Fibroblast of skin of abdomen (primary cell): ENCODE data around the gene TMEFF2.

ENCODE experiments used
- DNase-seq: peaks from one replicate; pipeline ENCODE4 v3.0.0-alpha.2; 2013

Gene TMEFF2

DNA sequence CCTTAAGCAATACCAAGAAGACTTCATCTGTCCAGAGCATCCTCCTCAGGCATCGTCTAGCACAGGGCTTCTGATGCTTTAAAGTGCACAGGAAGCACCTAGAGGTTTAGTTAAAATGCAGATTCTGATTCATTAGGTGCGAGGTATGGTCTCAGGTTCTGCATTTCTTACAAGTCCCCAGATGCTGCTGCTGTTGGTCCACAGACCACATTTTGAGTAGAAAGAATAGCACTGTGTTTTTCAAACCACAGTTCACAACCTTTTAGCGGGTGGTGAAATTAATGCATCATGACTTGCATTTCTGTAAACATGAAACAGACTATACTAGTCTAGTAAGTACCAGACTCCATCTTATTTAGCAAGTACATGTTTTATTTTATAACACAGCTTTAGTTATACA is 134.6 kb downstream of the TMEFF2 start:
- no peak for DNase-seq

DNA sequence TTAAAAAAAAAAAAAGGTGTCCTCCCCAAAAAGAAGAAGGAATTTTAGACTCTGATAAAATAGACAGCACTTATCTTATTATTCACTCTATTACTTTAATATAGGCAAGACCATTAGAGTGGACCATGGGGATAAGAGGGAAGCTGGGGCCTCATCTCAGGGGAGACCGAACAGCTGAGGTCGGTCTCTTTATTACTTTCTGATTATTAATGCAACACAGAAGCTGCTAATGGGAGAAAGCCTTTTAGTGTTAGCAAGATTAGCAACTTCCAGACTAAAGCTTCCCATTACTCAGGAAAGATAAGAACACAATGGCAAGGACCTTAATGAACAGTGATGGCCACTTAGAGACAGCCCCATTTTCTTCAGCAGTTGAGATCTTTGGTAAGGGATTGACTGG is 135.5 kb downstream of the TMEFF2 start:
- no peak for DNase-seq

DNA sequence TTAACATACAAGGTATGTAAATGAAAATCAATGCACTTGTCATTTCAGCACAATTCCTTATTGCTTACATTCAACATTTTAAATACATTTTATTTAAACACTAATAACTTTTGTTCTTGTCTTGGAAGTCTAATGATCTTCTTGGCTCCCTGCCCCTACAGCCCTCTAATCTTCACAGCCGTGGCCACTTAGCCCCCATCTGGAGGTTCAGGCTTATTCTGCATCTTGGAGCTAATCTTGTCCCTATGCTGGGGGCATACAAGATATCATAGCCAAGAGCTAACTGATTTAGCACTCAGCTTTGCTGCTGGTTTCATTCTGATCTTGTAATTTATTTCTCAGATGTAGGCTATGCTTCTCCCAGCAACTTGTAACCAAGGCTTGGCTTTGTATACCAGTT is 140.8 kb downstream of the TMEFF2 start:
- DNase-seq = no peak

DNA sequence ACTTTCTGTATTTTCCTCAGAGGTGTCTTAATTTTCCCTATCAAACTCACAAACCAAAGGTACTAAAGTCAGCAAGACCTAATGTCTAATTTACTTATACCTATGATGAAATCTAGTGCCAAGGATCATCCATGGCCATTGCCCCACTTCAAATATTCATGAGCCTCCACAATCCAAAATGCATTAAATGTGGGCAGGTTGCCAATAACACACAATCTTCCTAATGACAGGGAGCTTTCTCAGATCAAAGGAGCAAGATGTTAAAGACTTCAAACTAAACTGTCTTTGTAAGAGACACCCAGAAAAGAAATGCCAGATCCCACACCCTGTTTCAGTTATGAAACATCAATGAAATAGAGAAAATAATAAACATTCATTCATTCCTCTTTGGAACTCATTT is 143.2 kb downstream of the TMEFF2 start:
- no peak for DNase-seq

DNA sequence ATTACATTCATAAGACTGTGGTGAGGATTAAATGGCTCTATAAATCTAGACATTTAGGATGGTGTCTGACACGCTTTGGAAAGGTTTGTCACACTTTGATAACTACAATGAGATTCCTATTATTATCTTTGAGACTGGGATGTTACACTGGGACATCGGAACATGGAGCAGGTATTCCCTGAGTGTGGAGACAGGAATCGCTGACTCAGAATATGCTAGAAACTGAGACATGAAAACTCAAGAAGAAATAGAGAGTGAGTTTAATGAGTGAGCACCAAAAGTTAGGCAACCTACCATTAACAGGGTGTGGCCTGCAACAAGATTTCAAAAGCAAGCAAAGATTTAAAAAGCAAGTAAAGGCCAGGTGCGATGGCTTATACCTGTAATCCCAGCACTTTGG is 145.4 kb downstream of the TMEFF2 start:
- DNase-seq = no peak

DNA sequence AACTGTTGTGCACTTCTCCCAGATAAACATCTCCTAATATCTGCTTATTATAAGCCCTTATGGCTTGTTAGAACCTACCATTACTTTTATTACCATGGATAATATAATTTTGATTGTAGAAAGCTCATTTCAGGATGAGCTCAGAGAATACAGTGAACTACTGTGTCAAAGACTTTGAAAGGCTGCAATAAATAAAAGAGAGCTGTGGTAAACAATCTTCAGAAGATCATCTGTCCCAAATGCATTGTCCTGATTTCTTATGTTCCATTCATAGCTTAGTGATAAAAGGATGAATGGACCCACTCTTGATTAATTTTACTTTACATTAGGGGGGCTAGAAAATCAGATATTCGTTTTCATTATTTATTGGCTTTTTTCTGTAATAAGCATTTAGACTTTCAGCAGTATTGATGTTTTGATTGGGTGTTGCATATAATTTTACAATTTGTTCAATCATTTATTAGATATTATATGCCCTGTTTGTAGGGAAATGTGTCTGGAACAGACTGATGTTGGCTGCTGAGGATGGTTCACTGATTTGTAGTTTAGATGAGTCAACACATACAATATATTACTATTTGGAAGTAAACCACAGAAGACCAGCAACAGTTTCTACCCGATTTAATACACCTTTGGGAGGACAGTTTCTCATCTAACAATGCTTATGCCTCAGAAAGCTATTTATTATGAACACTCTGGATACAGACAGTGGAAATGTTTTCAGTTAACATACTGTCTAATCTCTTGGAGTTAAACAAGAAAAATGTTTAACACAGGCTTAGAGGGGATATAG is 147.2 kb downstream of the TMEFF2 start:
- no peak for DNase-seq

DNA sequence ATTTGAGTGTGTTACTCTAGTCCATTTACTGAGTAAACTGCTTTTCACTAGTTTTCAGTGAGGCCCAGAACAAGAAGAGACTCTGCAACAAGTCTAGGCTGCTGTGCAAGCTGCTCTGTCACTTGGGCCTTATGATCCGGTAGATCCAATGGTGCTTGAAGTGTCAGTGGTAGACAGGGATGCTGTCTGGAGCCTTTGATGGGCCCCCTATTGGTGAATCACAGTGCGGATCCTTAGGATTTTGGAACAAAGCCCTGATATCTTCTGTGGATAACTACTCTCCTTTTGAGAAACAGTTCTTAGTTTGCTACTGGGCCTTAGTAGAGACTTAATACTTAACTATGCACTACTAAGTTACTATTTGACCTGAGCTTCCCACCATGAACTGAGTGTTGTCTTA is 150.2 kb downstream of the TMEFF2 start:
- DNase-seq = no peak

DNA sequence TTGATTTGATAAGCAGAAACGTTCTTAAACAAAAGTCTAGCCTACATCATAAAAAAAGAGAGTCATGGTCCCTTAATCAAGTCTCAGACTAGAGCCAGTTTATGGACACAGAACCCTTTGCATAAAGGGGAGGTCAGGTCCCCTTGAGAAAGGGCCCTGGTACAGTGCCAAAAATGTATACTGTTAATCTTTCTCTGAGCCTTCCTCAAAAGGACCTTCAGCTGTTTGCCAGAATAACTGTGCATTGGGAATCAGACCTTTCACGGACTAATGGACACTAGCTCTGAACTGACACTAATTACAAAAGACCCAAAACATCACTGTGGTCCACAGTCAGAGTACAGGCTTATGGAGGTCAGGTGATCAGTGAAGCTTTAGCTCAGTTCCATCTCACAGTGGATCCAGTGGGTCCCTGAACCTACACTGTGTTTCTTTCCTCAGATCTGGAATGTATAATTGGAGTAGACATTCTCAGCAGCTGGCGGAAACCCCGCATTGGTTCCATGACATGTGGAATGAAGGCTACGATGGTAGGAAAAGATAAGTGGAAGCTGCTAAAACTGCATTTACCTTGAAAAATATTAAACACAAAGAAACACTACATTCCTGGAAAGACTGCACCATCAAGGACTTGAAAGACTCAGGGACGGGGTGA is 151.4 kb downstream of the TMEFF2 start:
- DNase-seq = no peak

DNA sequence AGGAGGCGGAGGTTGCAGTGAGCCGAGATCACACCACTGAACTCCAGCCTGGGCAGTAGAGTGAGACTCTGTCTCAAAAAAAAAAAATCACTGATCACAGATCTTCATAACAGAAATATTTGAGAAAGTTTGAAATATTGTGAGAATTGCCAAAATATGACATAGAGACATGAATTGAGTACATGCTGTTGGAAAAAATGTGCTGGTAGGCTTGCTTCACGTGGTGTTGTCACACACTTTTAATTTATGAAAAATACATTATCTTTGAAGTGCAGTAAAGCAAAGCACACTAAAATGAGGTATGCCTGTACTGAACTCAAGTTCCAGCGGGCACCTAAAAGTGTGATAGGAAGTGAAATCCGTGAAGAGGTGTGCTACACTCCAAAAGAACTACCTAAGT is 152.6 kb downstream of the TMEFF2 start:
- DNase-seq = no peak

DNA sequence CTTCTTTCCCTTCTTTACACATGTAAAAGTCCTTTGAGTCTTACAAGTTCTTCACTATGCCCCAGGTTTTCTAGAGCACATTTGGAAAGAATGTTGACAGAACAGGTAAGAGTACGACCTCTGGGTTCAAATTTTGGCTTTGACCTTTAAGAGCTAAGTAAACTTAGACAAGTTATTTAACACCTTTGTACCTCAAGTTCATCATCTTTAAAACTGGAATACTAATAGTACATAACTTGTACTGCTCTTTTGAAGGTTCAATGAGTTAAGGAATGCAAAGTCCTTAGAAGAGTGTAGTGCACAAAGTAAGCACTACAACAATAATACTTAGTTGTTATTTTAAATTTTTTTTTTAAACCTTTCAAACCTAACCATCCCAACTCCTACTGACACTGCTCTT is 156.6 kb downstream of the TMEFF2 start:
- no peak for DNase-seq

DNA sequence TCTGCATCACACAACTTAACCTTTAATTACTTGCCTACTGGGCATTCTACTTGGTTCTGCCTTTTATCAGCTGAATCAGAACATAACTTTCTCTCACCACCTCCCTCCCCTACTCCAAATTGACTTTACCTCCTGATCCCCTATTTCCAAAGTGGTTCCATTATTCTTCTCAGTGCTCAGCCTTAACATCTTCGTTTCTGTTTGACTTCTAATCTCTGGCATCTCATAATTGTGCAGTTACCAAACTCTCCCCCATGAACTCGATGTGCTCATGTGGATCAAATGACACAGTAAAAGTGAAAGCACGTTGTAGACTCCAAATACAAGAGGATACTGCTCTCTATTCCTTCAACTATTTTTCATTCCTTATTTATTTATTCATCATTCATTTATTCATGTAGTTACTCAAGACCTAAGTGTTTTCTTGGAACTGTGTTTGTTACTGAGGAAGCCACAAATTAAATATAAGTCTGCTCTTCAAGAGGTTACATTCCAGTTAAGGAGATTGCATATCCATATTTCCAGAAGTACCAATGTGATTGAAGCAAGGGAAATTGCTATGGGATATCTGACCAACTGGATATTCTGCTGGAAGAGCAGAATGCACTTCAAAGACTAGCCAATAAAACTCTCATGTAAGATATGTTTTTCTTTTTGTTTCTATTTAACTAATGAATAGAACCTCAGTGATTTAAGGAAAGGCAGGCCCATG is 158.8 kb downstream of the TMEFF2 start:
- peak; percentile 18 for DNase-seq

DNA sequence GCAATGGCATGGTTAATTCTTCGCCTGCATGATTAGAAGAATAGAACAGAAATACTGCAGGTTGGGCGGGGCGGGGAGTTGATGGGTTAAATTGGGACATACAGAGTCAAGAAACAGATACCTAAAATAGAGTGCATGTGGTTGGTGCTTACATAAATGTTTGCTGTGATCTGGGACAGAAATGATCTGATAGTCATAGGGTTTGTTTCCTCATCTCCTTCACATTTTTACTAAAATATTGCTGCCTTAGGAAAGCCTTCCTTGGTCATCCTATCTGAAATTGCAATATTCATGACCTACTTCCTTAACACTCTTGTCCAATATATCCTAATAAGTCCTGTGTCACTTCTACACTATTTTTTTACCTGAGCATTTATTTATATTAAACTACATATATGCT is 163.9 kb downstream of the TMEFF2 start:
- no peak for DNase-seq

DNA sequence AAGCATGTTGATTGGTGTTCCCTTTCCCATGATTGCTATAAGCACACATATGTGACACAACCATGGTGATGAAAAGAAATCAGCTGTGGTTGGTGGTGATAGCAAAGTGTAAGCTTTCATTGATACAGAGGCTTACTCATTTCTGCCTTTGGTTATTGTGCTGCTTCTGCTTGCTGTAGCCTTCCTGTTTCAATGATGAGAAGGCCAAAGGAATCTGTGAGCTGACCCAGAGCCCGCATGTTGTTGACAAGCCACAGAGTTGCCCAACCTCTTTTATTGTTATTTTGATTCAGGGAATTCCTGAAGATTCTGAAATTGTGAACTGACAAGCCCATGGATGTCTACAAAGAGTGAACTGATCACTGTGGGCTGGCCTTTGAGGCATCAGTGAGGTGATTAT is 164.4 kb downstream of the TMEFF2 start:
- no peak for DNase-seq

DNA sequence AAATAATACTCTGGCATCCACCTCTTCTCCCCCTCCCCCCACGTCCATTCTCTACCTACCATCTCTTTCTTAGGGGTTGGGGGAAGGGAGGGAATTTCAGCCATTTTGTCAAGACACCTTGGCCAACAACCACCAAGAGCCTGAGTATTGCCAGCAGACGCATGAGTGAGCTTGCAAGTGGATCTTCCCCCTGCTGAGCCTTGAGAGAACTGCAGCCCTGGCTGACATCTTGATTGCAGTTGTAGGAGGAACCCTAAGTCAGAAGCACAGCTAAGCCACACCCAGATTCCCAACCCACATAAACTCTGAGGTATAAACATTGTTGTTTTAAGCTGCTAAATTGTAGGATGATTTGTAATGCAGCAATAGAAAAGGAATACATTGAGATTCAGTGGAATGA is 165.6 kb downstream of the TMEFF2 start:
- no peak for DNase-seq

DNA sequence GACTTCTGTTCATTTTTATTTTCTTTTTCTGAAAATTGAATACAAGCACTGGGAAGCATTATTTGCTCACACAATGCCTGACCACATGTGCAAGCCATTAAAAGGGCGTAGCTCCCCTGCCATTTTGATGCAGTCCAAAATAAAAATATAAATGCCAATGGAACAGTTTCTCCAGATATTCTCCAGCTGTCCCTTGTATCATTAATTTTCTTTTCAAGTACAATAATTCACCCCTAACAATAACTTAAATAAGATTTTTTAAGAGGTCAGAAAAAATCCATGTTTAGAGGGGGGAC is 168.0 kb downstream of the TMEFF2 start:
- no peak for DNase-seq

DNA sequence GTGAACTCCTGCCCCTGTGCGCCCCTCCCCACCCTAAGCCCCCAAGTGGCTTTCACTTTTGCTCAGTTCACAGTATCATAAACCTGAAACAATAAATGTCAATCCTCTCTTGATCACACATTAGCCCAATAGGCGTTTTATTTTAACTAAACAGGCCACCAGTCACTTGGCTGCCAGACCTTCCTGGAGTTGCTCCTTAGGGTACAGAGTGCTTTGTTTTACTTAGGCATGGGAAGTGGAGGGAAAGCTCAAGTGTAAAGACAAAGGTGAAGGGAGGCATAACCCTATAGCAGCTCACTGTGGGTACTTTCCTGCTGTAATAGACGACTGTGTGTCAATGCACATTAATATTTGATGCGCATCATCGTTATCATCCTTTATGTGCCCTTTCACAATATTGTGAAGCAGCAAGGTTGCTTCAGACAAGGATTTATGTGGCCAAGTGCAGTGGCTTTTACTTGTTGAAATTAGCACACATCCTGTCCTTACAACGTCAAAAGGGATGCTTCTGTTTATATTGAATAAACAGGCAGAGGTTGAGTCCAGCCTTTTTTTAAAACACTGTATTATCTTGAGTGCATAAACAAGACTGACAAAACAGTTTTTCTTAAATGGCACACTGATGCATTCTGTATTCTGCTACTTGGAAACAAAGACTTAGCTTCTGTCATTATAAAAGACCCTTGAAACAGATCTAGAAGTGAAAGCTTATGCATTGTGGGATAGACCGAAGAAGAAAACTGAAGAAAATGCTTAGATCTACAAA is 168.5 kb downstream of the TMEFF2 start:
- DNase-seq = no peak

DNA sequence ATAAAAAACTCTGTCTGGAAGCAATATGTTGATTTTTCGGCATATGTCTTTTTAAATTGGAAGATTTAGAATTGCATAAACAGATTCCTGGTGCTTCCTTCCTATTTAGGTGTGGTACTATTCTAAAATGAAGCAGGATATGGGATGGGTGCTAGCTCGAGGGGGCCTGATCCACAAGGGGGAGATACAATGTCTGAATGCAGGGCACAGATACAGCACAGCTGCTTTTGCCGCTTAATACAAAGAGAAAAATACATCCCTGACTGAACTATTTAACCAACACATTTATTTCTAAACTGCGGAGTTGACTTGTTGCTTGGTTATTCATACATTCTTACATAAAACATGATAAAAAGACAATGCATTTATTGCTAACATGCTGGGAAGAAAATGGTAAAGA is 169.1 kb downstream of the TMEFF2 start:
- DNase-seq = no peak

DNA sequence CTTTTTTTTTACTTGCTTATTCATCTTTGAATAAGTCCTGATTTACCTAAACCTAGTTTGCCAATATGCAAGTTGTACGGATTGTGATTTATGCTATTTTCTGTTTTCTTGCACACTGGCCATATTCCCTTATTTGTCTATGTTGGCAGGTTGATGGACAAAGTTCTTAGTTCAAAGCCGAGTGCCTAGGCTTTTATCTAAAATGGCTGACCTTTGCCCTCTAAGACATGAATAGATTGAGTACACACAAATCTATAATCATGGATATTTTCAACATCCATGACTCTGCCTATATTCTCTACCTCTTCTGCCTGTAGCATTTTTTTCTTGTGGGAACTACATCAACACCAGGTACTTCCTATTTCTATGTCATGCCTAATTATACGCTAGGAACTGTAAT is 171.7 kb downstream of the TMEFF2 start:
- no peak for DNase-seq

DNA sequence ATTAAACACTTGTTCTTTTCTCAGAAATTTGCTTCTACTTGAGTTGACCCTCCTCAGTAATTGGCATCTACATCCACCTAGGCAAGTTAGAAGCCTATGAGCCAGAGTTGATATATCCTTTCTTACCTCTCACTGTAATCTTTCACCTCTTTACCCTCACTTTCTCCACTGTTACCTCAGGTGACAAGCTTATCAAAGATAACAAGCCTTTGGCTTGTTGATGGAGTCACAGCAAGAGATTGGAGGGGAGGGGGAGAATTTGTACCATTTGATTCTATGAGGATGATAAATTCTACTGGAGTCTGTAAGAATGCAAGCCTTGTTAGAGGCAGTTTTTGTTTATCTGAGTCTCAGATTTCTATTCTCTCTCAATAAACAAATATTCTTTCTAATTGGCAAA is 176.9 kb downstream of the TMEFF2 start:
- DNase-seq = no peak

DNA sequence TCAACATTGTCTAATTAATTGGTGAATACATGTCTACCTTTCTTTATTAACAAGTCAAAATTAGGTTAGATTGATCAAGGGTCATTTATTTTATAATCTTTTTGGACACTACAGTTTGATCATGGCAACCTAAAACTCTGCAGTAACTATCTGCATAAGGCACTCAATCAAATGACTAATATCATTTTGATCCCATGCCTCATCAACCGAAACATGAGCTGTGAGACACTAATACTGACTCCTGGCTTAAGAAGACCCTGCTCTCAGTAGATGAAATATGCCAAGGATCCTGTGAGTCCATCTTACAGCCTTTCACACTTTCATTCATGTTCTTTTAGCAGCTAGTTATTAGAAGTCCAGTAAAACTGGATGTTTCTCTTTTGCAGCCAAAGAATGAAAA is 178.5 kb downstream of the TMEFF2 start:
- DNase-seq = peak; percentile 80

DNA sequence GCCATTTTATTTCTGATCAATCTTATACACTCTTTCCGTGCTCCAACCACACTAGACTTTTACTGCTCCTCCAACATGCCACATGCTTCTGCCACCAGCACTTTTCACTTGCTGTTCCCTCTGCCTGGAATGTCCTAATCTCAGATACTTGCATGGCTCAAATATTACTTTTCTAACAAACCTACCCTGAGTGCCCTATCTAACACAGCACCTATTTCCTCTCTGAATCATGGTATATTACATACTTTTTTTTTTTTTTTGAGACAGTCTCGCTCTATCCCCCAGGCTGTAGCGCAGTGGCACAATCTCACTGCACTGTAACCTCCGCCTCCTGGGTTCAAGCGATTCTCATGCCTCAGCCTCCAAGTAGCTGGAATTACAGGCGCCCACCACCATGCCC is 181.5 kb downstream of the TMEFF2 start:
- no peak for DNase-seq

DNA sequence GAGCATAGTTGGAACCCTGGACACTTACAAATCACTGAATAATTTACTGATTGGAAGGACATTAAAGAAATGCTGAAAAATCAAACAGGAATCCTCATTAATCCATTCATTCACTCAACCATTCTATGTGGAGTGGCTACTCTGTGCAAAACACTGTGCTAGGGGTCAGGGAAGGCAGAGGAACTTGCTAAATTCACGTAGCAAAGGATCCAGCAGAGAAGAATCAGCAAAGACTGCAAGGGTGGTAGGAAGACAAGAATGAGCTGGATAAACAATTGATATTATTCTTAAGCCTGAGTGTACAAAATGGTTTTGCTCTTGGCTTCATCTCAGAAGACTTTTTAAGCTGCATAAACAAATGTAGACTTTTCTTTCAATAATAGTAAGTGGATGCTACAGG is 183.5 kb downstream of the TMEFF2 start:
- DNase-seq = no peak

DNA sequence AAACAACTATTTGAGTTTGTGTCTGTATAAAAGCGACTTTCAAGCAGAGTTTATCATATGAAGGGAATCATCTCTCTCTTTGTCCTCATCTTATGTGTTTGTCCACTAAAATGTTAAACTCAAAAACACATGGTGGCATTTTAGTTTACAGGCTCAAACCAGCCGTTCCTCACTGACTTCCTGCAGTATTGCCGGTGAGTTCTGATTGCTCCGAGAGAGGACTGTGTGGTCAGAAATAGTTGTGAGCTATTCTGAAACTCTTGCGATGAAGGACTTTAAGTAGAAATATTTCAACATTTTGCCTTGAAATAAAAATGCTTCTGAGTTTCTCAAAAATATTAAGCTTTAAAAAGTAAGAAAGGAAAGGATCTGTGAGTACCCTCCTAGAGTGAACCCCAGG is 184.7 kb downstream of the TMEFF2 start:
- no peak for DNase-seq
